Kidney epithelial cell (primary cell): ENCODE data around the gene URM1. TPM values are rescaled to one million over a fixed set of nuclear protein-coding genes. Genes with fewer than 3 reads are reported as not detected.

Experiments used
- DNase-seq: peaks from one replicate; pipeline ENCODE4 v3.0.0-alpha.2; 2010; ENCODE audit warnings: low read depth
- H3K27me3 ChIP-seq: 2 replicates; pipeline ENCODE4 v1.6.0; 2011; ENCODE audit warnings: low read length; ENCODE audit not compliant: control insufficient read depth, insufficient read depth
- H3K36me3 ChIP-seq: 2 replicates; pipeline ENCODE4 v1.5.1; 2011; ENCODE audit warnings: low read length; ENCODE audit not compliant: control insufficient read depth, insufficient read depth
- H3K4me3 ChIP-seq: 2 replicates; pipeline ENCODE4 v1.5.1; 2011; ENCODE audit warnings: low read depth, mild to moderate bottlenecking, control low read depth, low read length
- CTCF ChIP-seq: IDR thresholded peaks from 2 replicates; pipeline ENCODE4 v1.5.1; 2011; ENCODE audit warnings: mild to moderate bottlenecking, moderate library complexity, low read length, control low read depth, inconsistent platforms; ENCODE audit not compliant: insufficient read depth, poor library complexity, severe bottlenecking
- total RNA-seq: library from RNA; depleted of rRNA; stranded (reverse); fragments of >200 nt; gene quantifications from 2 replicates; pipeline ENCODE4 v1.2.3, GENCODE V29; 2015

URM1 gene
- total RNA-seq, 1 donor from 2014 or later: 49.9 TPM

- DNase-seq: no peak
- Histone ChIP-seq H3K27me3 (no peaks in the 10 kb centered on the region), H3K36me3 (no peaks in the 10 kb centered on the region), H3K4me3 (no peak overlapping the region)
- no peak for TF ChIP-seq CTCF
Measured at GRCh38 chr9:128369024-128369706, 2.0 kb upstream of the URM1 start.

- no peak for TF ChIP-seq CTCF
- H3K36me3 ChIP-seq: no peaks in the 10 kb centered on the region
- no peak for DNase-seq
- H3K27me3 ChIP-seq: no peaks in the 10 kb centered on the region
- peak overlapping the region; percentile 99 for H3K4me3 ChIP-seq
Measured at GRCh38 chr9:128370367-128370751, 815 bp upstream of the URM1 start.

- no peak for DNase-seq
- TF ChIP-seq CTCF: no peak
- Histone ChIP-seq H3K36me3 (no peaks in the 10 kb centered on the region), H3K4me3 (peak overlapping the region; percentile 99), H3K27me3 (no peaks in the 10 kb centered on the region)
Measured at GRCh38 chr9:128371630-128372117, 500 bp downstream of the URM1 start.

GRCh38 chr9:128372188-128372641, 1.0 kb downstream of the URM1 start:
- H3K27me3 ChIP-seq: no peaks in the 10 kb centered on the region
- DNase-seq: no peak
- H3K36me3 ChIP-seq: no peaks in the 10 kb centered on the region
- no peak for TF ChIP-seq CTCF
- H3K4me3 ChIP-seq: peak overlapping the region; percentile 99

GRCh38 chr9:128372784-128373183, 1.6 kb downstream of the URM1 start:
- Histone ChIP-seq H3K36me3 (no peaks in the 10 kb centered on the region), H3K27me3 (no peaks in the 10 kb centered on the region), H3K4me3 (no peak overlapping the region)
- TF ChIP-seq CTCF: no peak
- no peak for DNase-seq

- H3K4me3 ChIP-seq: no peak overlapping the region
- no peak for TF ChIP-seq CTCF
Measured at GRCh38 chr9:128374221-128374675, 3.1 kb downstream of the URM1 start.

More at GRCh38 chr9:128374221-128374675, 3.1 kb downstream of the URM1 start:
- Histone ChIP-seq H3K36me3 (no peaks in the 10 kb centered on the region), H3K27me3 (no peaks in the 10 kb centered on the region)
- DNase-seq: no peak
